ENCODE results near the gene STK40. TPM values are rescaled to one million over a fixed set of nuclear protein-coding genes. Genes with fewer than 3 reads are reported as not detected.

The STK40 gene, protein sequence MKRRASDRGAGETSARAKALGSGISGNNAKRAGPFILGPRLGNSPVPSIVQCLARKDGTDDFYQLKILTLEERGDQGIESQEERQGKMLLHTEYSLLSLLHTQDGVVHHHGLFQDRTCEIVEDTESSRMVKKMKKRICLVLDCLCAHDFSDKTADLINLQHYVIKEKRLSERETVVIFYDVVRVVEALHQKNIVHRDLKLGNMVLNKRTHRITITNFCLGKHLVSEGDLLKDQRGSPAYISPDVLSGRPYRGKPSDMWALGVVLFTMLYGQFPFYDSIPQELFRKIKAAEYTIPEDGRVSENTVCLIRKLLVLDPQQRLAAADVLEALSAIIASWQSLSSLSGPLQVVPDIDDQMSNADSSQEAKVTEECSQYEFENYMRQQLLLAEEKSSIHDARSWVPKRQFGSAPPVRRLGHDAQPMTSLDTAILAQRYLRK
- total RNA-seq: 10 to 100 TPM; 39.6 to 40.6 TPM

DNA sequence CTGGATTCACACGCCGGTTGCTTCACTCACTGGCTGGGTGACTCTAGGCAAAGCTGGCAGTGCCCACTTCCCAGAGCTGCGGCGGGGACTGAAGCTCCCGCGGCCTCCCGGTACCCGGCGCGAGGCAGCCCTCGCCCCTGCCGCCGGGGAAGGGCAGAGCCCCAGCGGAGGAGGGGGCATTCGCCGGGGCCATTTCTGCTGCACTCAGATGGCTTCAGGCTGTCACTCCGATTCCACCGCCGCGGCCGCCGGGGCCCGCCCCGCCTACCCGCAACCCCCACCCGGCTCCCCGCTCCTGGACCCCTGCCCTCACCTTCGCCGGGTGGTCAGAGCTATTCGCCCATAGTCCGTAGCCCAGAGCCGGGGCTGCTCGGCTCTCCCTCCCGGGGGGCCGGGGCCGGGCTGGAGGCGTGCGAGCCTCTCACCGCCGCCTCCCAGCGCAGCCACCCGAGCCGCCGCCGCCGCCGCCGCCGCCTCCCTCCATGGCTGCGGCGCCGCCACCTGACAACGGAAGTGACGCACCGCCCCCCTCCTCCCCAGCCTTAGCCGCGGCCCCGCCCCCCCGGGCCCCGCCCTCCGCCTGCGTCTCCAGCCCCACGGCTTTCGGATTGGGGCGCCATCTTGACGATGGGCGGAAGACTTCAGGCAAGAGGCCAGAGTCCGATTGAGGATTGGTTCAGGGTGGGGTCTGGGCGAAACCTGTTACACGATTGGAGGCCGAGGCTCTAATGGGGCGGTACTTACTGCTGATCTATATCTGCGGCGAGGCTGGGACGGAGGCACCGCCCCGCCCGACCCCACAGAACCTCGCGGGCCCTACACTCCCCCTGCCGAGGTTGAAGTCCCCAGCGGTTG is at the start of gene STK40:
STK40 (minus strand) TSS at position 515 of the 855 bp plus-strand sequence. CDS start 24,592 bp downstream, outside the sequence.
- Mint-ChIP-seq H3K36me3 (ENCODE audit: low read depth) (peaks cover 2% of the 10 kb centered on the region), H3K27me3 (ENCODE audit: low read depth) (no peaks in the 10 kb centered on the region), H3K27ac (peak within 1 kb of the TSS; percentile 99), H3K4me1 (ENCODE audit: low read depth) (peaks cover 55% of the 10 kb centered on the region), H3K9me3 (no peaks in the 10 kb centered on the region), H3K4me3 (peak within 1 kb of the TSS; percentile 92)
- peak; percentile 99 for DNase-seq
- CTCF ChIA-PET: interaction anchor here (0.5 to 2.0 kb wide), 12 partner anchors 10 to 1607 kb away, joined by 3 to 22 read pairs (median 4); partner anchors contain the start of gene LSM10
- intact Hi-C loops (cut with micrococcal nuclease): loop anchor here (1.0 to 5.0 kb wide), 13 partner anchors 12 to 1092 kb away; partner anchors contain the start of genes AGO3, LSM10, THRAP3 and TRAPPC3

DNA sequence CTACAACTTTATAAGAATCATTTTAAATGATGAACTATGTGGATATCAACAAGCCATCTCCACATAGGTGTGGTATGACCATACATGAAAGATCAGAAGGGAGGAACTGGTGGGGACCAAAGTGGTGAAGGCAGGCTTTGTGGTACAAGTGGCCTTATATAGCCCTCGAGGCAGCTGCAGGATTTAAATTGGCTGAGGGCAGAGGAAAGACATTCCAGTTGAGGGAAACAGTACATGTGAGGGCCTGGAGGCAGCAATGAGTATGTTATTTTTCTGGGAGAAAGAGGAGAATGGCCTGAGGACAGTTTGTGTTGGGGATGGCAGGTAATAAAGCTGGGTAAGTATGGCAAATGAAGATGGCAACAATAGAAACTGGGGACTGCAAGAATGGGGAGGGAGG is 47.4 kb upstream of the STK40 start:
- DNase-seq: no peak
- H3K4me3 Mint-ChIP-seq: no peak overlapping the region
- H3K36me3 Mint-ChIP-seq (ENCODE audit: low read depth): no peaks in the 10 kb centered on the region
- no peak overlapping the region for H3K27ac Mint-ChIP-seq
- H3K27me3 Mint-ChIP-seq (ENCODE audit: low read depth): no peaks in the 10 kb centered on the region
- CTCF ChIA-PET: interaction anchor here (1.0 to 1.2 kb wide), 2 partner anchors 9 to 283 kb away, joined by 3 to 7 read pairs; partner anchors contain the start of gene TRAPPC3
- H3K9me3 Mint-ChIP-seq: no peaks in the 10 kb centered on the region
- no peaks in the 10 kb centered on the region for H3K4me1 Mint-ChIP-seq (ENCODE audit: low read depth)
- intact Hi-C loops (cut with micrococcal nuclease): no loop called here

DNA sequence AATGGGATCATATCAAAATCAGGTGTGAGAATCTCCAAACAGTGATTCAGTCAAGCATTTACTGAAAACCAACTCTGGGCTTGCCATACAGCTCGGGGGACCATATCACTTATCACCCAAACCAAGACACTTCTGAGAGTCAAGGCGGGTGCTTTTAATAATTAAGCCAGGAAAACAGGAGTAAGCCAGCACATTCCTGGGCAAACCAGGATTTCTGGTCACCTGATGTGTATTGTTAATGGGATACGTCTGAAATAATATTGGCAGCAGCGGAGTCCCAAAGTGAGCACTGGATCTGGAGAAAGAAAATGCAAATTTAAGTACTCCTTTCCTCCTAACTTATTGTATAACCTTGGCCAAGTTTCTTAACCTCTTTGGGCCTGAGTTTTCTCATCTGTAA is 46.9 kb upstream of the STK40 start:
- Mint-ChIP-seq H3K4me3 (no peak overlapping the region), H3K27ac (no peak overlapping the region), H3K27me3 (ENCODE audit: low read depth) (no peaks in the 10 kb centered on the region), H3K9me3 (no peaks in the 10 kb centered on the region), H3K4me1 (ENCODE audit: low read depth) (no peaks in the 10 kb centered on the region), H3K36me3 (ENCODE audit: low read depth) (no peaks in the 10 kb centered on the region)
- intact Hi-C loops (cut with micrococcal nuclease): no loop called here
- CTCF ChIA-PET: interaction anchor here (1.2 kb wide), 1 partner anchor 283 kb away, joined by 3 read pairs; the partner anchor contains the start of gene TRAPPC3
- no peak for DNase-seq

DNA sequence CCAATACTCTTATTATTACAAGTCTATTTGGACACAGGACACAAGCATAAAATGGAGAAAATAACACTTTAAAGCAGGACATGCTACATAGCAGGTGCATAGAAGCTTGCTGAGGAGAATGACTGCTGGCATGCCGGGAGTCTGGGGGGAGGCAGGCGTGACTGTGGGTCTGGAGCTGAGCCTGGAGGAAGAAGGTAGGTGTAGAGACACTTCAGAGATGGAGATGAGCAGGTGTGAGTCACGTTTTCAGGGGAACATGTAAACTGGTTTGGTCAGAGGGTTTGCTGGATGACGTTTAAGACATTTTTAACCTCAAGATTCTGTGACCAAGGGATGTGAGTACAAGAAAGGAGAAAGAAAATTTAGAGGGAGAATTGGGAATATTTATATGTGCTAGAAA is 40.1 kb upstream of the STK40 start:
- Mint-ChIP-seq H3K27me3 (ENCODE audit: low read depth) (no peaks in the 10 kb centered on the region), H3K4me3 (no peak overlapping the region), H3K4me1 (ENCODE audit: low read depth) (peaks cover 9% of the 10 kb centered on the region), H3K27ac (no peak overlapping the region), H3K9me3 (no peaks in the 10 kb centered on the region), H3K36me3 (ENCODE audit: low read depth) (no peaks in the 10 kb centered on the region)
- DNase-seq: no peak
- CTCF ChIA-PET: no interaction called here
- intact Hi-C loops (cut with micrococcal nuclease): no loop called here

DNA sequence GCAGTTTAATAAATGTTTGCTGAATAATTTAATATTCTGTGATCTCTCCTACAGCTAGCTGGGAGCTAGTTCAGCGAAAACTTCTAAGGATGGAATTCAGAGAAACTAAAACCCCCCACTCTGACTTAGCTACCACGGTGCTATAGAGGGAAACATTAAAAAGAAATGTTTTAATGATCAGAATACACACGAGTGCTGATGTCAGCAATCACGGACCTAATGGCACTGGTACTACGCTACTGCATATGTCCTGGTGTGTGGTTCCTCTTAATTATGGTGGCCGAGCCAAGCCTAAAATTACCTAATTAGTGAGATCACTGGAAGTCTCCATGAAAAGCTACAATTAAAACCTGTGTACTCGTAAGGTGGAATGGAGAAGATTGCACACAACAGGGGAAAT is 35.9 kb upstream of the STK40 start:
- H3K27me3 Mint-ChIP-seq (ENCODE audit: low read depth): no peaks in the 10 kb centered on the region
- H3K4me1 Mint-ChIP-seq (ENCODE audit: low read depth): peaks cover 20% of the 10 kb centered on the region
- CTCF ChIA-PET: interaction anchor here (0.6 to 4.4 kb wide), 15 partner anchors 9 to 322 kb away, joined by 3 to 47 read pairs (median 4); partner anchors contain the start of gene LSM10
- no peak for DNase-seq
- H3K36me3 Mint-ChIP-seq (ENCODE audit: low read depth): no peaks in the 10 kb centered on the region
- H3K27ac Mint-ChIP-seq: peak overlapping the region; percentile 93
- no peak overlapping the region for H3K4me3 Mint-ChIP-seq
- H3K9me3 Mint-ChIP-seq: no peaks in the 10 kb centered on the region
- intact Hi-C loops (cut with micrococcal nuclease): loop anchor here (2.0 kb wide), 1 partner anchor 137 kb away; no protein-coding TSS in a partner anchor

DNA sequence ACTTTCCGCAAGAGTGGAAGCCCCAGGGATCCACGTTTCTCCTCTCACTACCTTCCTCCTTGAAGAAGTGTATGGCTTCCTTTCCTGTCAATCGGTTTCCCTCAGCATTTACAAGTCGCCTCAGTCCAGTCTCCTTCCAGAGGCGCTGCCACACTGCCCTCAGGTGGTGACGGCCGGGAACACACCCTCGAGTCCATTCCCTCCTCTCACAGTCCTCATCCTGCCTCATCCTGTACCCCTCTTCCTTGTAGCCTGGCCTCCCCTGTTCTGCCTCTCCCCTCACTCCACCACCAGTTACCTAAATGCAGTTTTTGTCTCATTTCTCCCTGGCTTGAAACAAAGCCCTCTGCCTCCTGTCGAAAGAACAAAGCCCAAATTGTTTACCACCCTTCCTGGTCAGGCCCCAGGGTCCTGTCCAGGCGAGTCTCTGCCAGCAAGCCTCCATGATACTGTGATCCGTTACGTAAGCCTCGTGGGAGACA is 35.2 kb upstream of the STK40 start:
- H3K27ac Mint-ChIP-seq: peak overlapping the region; percentile 93
- no peaks in the 10 kb centered on the region for H3K27me3 Mint-ChIP-seq (ENCODE audit: low read depth)
- intact Hi-C loops (cut with micrococcal nuclease): loop anchor here (1.0 to 2.0 kb wide), 7 partner anchors 24 to 322 kb away; partner anchors contain the start of genes LSM10 and TRAPPC3
- CTCF ChIA-PET: interaction anchor here (0.8 to 4.4 kb wide), 7 partner anchors 22 to 79 kb away, joined by 3 to 47 read pairs (median 6); no protein-coding TSS in a partner anchor
- H3K9me3 Mint-ChIP-seq: no peaks in the 10 kb centered on the region
- H3K4me3 Mint-ChIP-seq: peak overlapping the region; percentile 45
- H3K36me3 Mint-ChIP-seq (ENCODE audit: low read depth): no peaks in the 10 kb centered on the region
- peaks cover 20% of the 10 kb centered on the region for H3K4me1 Mint-ChIP-seq (ENCODE audit: low read depth)
- DNase-seq: peak; percentile 97

DNA sequence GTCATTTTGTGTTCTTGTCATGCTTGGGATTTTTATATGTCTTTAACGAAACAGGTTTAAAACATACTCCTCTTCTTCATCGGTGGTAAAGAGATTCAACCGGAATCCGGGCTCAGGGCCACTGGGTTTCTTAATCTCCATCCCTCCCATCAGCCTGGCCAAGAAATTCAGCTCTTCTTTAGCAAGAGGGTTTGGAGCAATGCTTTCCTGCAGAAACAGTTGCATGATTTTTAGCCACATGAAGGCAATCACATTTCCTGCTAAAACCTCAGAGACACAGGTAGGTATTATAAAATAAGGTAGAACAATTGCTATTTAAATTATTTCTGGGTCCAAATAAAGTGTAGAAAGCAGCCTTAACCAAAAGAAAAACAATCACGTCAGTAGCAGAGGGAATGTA is 34.7 kb upstream of the STK40 start:
- Mint-ChIP-seq H3K4me1 (ENCODE audit: low read depth) (peaks cover 17% of the 10 kb centered on the region), H3K27ac (peak overlapping the region; percentile 93), H3K4me3 (peak overlapping the region; percentile 45), H3K9me3 (no peaks in the 10 kb centered on the region), H3K27me3 (ENCODE audit: low read depth) (no peaks in the 10 kb centered on the region), H3K36me3 (ENCODE audit: low read depth) (no peaks in the 10 kb centered on the region)
- CTCF ChIA-PET: interaction anchor here (0.6 to 3.3 kb wide), 13 partner anchors 12 to 232 kb away, joined by 3 to 33 read pairs (median 5); partner anchors contain the start of gene THRAP3
- no peak for DNase-seq
- intact Hi-C loops (cut with micrococcal nuclease): loop anchor here (1.0 to 2.0 kb wide), 7 partner anchors 23 to 321 kb away; partner anchors contain the start of genes LSM10 and TRAPPC3

DNA sequence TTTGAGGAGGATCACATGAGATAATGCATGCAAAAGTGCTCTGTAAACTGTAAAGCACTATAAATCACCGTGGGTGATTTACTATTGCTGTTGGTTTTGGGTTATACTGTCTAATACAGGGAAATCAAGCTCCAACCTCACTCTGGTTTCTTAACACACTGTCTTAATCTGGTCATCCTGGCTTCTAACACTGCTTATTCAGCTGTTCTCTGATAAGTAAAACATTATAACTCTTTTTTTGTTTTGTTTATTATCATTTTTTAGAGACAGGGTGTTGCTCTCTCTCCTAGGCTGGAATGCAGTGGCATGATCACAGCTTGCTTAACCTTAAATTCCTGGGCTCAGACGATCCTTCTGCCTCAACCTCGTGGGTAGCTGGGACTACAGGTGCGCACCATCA is 33.8 kb upstream of the STK40 start:
- intact Hi-C loops (cut with micrococcal nuclease): no loop called here
- no peaks in the 10 kb centered on the region for H3K36me3 Mint-ChIP-seq (ENCODE audit: low read depth)
- no peaks in the 10 kb centered on the region for H3K27me3 Mint-ChIP-seq (ENCODE audit: low read depth)
- CTCF ChIA-PET: interaction anchor here (0.6 to 3.3 kb wide), 14 partner anchors 11 to 269 kb away, joined by 3 to 33 read pairs (median 5); partner anchors contain the start of gene THRAP3
- no peak for DNase-seq
- H3K4me3 Mint-ChIP-seq: no peak overlapping the region
- no peaks in the 10 kb centered on the region for H3K9me3 Mint-ChIP-seq
- H3K27ac Mint-ChIP-seq: no peak overlapping the region
- peaks cover 17% of the 10 kb centered on the region for H3K4me1 Mint-ChIP-seq (ENCODE audit: low read depth)

DNA sequence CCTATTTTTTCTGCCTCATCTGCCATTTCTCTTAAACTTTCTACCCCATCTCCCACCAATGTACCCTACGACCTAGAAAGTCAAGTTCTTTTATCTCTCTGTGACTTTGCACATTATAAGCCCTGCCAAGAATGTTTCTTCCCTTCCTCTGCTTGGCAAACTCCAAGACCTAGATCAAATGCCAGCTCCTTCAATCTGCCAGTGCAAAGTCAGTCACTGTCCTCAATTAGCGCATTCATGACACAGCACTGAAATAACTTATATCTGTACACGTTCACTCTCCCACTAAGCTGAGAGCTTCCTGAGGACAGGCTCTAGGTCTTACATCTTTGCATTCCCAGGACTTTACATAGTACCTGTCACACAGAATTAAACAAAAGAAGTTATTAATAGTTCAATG is 33.4 kb upstream of the STK40 start:
- no peaks in the 10 kb centered on the region for H3K9me3 Mint-ChIP-seq
- CTCF ChIA-PET: interaction anchor here (0.6 to 3.3 kb wide), 12 partner anchors 11 to 301 kb away, joined by 3 to 33 read pairs (median 5); no protein-coding TSS in a partner anchor
- intact Hi-C loops (cut with micrococcal nuclease): no loop called here
- no peaks in the 10 kb centered on the region for H3K36me3 Mint-ChIP-seq (ENCODE audit: low read depth)
- no peaks in the 10 kb centered on the region for H3K27me3 Mint-ChIP-seq (ENCODE audit: low read depth)
- DNase-seq: no peak
- no peak overlapping the region for H3K27ac Mint-ChIP-seq
- no peak overlapping the region for H3K4me3 Mint-ChIP-seq
- H3K4me1 Mint-ChIP-seq (ENCODE audit: low read depth): peaks cover 17% of the 10 kb centered on the region

DNA sequence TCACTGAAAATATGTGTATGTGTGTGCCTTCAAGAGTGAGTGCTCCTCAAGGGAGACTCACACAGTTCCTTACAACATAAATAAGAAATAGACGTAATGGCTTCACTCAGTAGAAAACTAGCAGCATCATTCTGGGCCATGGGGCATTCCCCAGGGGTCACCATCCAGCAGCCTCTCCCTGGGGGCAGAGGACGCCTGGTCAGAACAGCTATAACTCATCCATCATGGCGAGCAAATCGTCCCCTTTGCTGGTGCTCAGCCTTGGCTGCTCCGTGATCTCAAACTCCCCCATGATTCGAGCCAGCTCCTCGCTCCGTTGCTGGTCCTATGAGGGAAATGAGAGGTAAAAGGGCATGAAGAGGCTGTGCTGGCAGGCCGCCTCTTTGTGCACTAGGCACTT is 32.2 kb upstream of the STK40 start:
- Mint-ChIP-seq H3K4me1 (ENCODE audit: low read depth) (peaks cover 17% of the 10 kb centered on the region), H3K27me3 (ENCODE audit: low read depth) (no peaks in the 10 kb centered on the region), H3K36me3 (ENCODE audit: low read depth) (no peaks in the 10 kb centered on the region), H3K4me3 (no peak overlapping the region), H3K27ac (no peak overlapping the region), H3K9me3 (no peaks in the 10 kb centered on the region)
- DNase-seq: no peak
- CTCF ChIA-PET: interaction anchor here (3.3 kb wide), 1 partner anchor 75 kb away, joined by 33 read pairs; no protein-coding TSS in a partner anchor
- intact Hi-C loops (cut with micrococcal nuclease): no loop called here

DNA sequence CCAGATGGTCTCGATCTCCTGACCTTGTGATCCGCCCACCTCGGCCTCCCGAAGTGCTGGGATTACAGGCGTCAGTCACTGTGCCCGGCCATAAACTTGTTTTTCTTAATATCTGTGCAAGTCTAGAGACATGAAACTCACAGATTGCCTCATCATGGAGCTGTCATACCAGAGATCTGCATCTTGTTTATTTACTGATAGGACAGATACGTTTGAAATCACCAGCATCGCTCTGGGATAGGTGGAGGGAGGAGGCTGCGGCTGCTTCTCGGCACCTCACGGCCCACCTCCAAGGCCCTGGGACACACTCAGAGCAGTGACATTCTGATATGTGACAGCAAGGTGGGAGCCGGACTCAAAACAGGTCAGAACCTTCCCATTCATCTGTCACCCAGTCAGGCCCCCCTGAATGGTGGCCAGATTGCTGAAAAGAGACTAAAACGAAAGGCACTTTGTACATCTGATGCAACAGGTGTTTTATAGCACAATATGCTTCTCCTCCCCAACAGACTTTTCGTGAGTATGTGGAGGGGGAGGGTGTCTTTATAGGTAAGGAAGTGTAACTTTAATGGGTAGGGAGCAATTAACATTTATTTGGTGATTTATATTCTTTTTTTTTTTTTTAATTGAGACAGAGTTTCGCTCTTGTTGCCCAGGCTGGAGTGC is 30.1 kb upstream of the STK40 start:
- Mint-ChIP-seq H3K27ac (no peak overlapping the region), H3K4me1 (ENCODE audit: low read depth) (peaks cover 27% of the 10 kb centered on the region), H3K27me3 (ENCODE audit: low read depth) (no peaks in the 10 kb centered on the region), H3K4me3 (no peak overlapping the region), H3K36me3 (ENCODE audit: low read depth) (no peaks in the 10 kb centered on the region), H3K9me3 (no peaks in the 10 kb centered on the region)
- intact Hi-C loops (cut with micrococcal nuclease): no loop called here
- no peak for DNase-seq
- CTCF ChIA-PET: interaction anchor here (0.7 to 1.6 kb wide), 2 partner anchors 48 to 73 kb away, joined by 3 to 4 read pairs; no protein-coding TSS in a partner anchor
